Measurements from ENCODE around the gene KCNMA1. TPM values are rescaled to one million over a fixed set of nuclear protein-coding genes. Genes with fewer than 3 reads are reported as not detected.

The KCNMA1 gene
- total RNA-seq, 2 donors from 2014 or later: 168 to 188 TPM

- Histone ChIP-seq H3K9me3 (no peaks in the 10 kb centered on the region), H3K4me1 (ENCODE audit: control insufficient read depth in 1 of 2, low read depth in 2 of 2) (peaks cover 28 to 92% of the 10 kb centered on the region in 2 donors), H3K36me3 (no peaks in the 10 kb centered on the region), H3K4me3 (no peak overlapping the region), H3K27ac (no peak overlapping the region), H3K27me3 (replicated peaks; ENCODE audit: insufficient read depth) (no peaks in the 10 kb centered on the region)
- ATAC-seq (ENCODE audit: insufficient number of reproducible peaks, low FRiP score, low read depth) (no peak), DNase-seq (ENCODE audit: low spot score) (no peak)
- no peak for TF ChIP-seq CTCF (IDR thresholded peaks at IDR 0.05)
Observed at GRCh38 chr10:77289027-77289501, 348.5 kb downstream of the KCNMA1 start.

GRCh38 chr10:77287647-77288120 lies 349.9 kb downstream of the KCNMA1 start:
- no peaks in the 10 kb centered on the region for H3K27me3 ChIP-seq (replicated peaks; ENCODE audit: insufficient read depth)
- no peak for DNase-seq (ENCODE audit: low spot score)
- no peaks in the 10 kb centered on the region for H3K36me3 ChIP-seq
- no peak overlapping the region for H3K4me3 ChIP-seq
- peaks cover 32 to 92% of the 10 kb centered on the region in 2 donors for H3K4me1 ChIP-seq (ENCODE audit: control insufficient read depth in 1 of 2, low read depth in 2 of 2)
- H3K9me3 ChIP-seq: no peaks in the 10 kb centered on the region
- H3K27ac ChIP-seq: no peak overlapping the region
- TF ChIP-seq CTCF (IDR thresholded peaks at IDR 0.05): no peak
- ATAC-seq (ENCODE audit: insufficient number of reproducible peaks, low FRiP score, low read depth): no peak

GRCh38 chr10:77286531-77287508 lies 350.8 kb downstream of the KCNMA1 start:
- Histone ChIP-seq H3K36me3 (no peaks in the 10 kb centered on the region), H3K27me3 (replicated peaks; ENCODE audit: insufficient read depth) (no peaks in the 10 kb centered on the region), H3K27ac (no peak overlapping the region), H3K4me1 (ENCODE audit: control insufficient read depth in 1 of 2, low read depth in 2 of 2) (peaks cover 29 to 92% of the 10 kb centered on the region in 2 donors), H3K4me3 (no peak overlapping the region), H3K9me3 (no peaks in the 10 kb centered on the region)
- DNase-seq (ENCODE audit: low spot score) (no peak), ATAC-seq (ENCODE audit: insufficient number of reproducible peaks, low FRiP score, low read depth) (no peak)
- no peak for TF ChIP-seq CTCF (IDR thresholded peaks at IDR 0.05)

GRCh38 chr10:77285529-77286182 lies 352.0 kb downstream of the KCNMA1 start:
- ATAC-seq (ENCODE audit: insufficient number of reproducible peaks, low FRiP score, low read depth) (no peak), DNase-seq (ENCODE audit: low spot score) (no peak)
- Histone ChIP-seq H3K9me3 (no peaks in the 10 kb centered on the region), H3K36me3 (no peaks in the 10 kb centered on the region), H3K4me1 (ENCODE audit: control insufficient read depth in 1 of 2, low read depth in 2 of 2) (peaks cover 18 to 88% of the 10 kb centered on the region in 2 donors), H3K27me3 (replicated peaks; ENCODE audit: insufficient read depth) (no peaks in the 10 kb centered on the region), H3K27ac (no peak overlapping the region), H3K4me3 (no peak overlapping the region)
- no peak for TF ChIP-seq CTCF (IDR thresholded peaks at IDR 0.05)

- H3K27ac ChIP-seq: no peak overlapping the region
- no peaks in the 10 kb centered on the region for H3K36me3 ChIP-seq
- TF ChIP-seq CTCF (IDR thresholded peaks at IDR 0.05): no peak
- H3K4me1 ChIP-seq (ENCODE audit: control insufficient read depth in 1 of 2, low read depth in 2 of 2): peaks cover 18 to 81% of the 10 kb centered on the region in 2 donors
- no peaks in the 10 kb centered on the region for H3K27me3 ChIP-seq (replicated peaks; ENCODE audit: insufficient read depth)
- no peaks in the 10 kb centered on the region for H3K9me3 ChIP-seq
- H3K4me3 ChIP-seq: no peak overlapping the region
- ATAC-seq (ENCODE audit: insufficient number of reproducible peaks, low FRiP score, low read depth) (no peak), DNase-seq (ENCODE audit: low spot score) (no peak)
Observed at GRCh38 chr10:77284797-77285196, 352.8 kb downstream of the KCNMA1 start.
